IMR-90 (cell line): Measurements from ENCODE around the gene DNM3.

ENCODE experiments used
- BHLHE40 ChIP-seq: fragments of 150-350 bp; IDR thresholded peaks from 2 replicates; pipeline ENCODE4 v1.6.1; 2016; ENCODE audit warnings: mild to moderate bottlenecking, low read depth, low read length
- CEBPB ChIP-seq: IDR thresholded peaks from 2 replicates; pipeline ENCODE4 v1.6.1; 2012; ENCODE audit warnings: low read depth, low read length, improper control_type of control experiment
- CHD1 ChIP-seq: IDR thresholded peaks from 2 replicates; pipeline ENCODE4 v1.6.1; 2012; ENCODE audit warnings: low read depth, low read length, improper control_type of control experiment
- FOS ChIP-seq: fragments of 150-350 bp; IDR thresholded peaks from 2 replicates; pipeline ENCODE4 v1.6.1; 2016; ENCODE audit warnings: low read depth, low read length
- MAFK ChIP-seq: IDR thresholded peaks from 2 replicates; pipeline ENCODE4 v1.6.1; 2012; ENCODE audit warnings: low read depth, low read length, improper control_type of control experiment
- MAZ ChIP-seq: IDR thresholded peaks from 2 replicates; pipeline ENCODE4 v1.6.1; 2012; ENCODE audit warnings: low read depth, mild to moderate bottlenecking, low read length, improper control_type of control experiment, moderate library complexity, borderline replicate concordance
- NFE2L2 ChIP-seq: fragments of 150-350 bp; IDR thresholded peaks from 2 replicates; pipeline ENCODE4 v1.6.1; 2016; ENCODE audit warnings: low read depth, mild to moderate bottlenecking, low read length
- POLR2A ChIP-seq: IDR thresholded peaks from 2 replicates; pipeline ENCODE4 v1.6.1; 2012; ENCODE audit warnings: mild to moderate bottlenecking, low read depth, low read length
- RAD21 ChIP-seq: IDR thresholded peaks from 2 replicates; pipeline ENCODE4 v1.6.1; 2012; ENCODE audit warnings: low read length, improper control_type of control experiment
- RCOR1 ChIP-seq: IDR thresholded peaks from 2 replicates; pipeline ENCODE4 v1.6.1; 2012; ENCODE audit warnings: mild to moderate bottlenecking, low read length, improper control_type of control experiment; ENCODE audit not compliant: insufficient replicate concordance
- RFX5 ChIP-seq: IDR thresholded peaks from 2 replicates; pipeline ENCODE4 v1.8.0; 2012; ENCODE audit warnings: low read depth, mild to moderate bottlenecking, low read length, moderate library complexity
- SMC3 ChIP-seq: fragments of 150-350 bp; IDR thresholded peaks from 2 replicates; pipeline ENCODE4 v1.6.1; 2016; ENCODE audit warnings: low read depth, mild to moderate bottlenecking, antibody characterized with exemption, low read length, moderate library complexity
- TF ChIP-seq, protein P1 (sequence below): conservative IDR thresholded peaks from 2 replicates; pipeline ENCODE4 v1.5.1; 2012; ENCODE audit warnings: mild to moderate bottlenecking, low read depth, low read length, improper control_type of control experiment
- TF ChIP-seq, protein P2 (sequence below): fragments of 150-350 bp; IDR thresholded peaks from 2 replicates; pipeline ENCODE4 v1.6.1; 2017; ENCODE audit warnings: mild to moderate bottlenecking, antibody characterized with exemption, low read length, low read depth

- no peak for TF ChIP-seq RFX5
- TF ChIP-seq, protein P1, sequence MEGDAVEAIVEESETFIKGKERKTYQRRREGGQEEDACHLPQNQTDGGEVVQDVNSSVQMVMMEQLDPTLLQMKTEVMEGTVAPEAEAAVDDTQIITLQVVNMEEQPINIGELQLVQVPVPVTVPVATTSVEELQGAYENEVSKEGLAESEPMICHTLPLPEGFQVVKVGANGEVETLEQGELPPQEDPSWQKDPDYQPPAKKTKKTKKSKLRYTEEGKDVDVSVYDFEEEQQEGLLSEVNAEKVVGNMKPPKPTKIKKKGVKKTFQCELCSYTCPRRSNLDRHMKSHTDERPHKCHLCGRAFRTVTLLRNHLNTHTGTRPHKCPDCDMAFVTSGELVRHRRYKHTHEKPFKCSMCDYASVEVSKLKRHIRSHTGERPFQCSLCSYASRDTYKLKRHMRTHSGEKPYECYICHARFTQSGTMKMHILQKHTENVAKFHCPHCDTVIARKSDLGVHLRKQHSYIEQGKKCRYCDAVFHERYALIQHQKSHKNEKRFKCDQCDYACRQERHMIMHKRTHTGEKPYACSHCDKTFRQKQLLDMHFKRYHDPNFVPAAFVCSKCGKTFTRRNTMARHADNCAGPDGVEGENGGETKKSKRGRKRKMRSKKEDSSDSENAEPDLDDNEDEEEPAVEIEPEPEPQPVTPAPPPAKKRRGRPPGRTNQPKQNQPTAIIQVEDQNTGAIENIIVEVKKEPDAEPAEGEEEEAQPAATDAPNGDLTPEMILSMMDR: no peak
- no peak for TF ChIP-seq POLR2A
- TF ChIP-seq FOS: no peak
- no peak; the same call in 1 of the 2 replicates for TF ChIP-seq BHLHE40
- TF ChIP-seq NFE2L2: no peak
- no peak for TF ChIP-seq SMC3
- no peak for TF ChIP-seq MAFK
- no peak for TF ChIP-seq CEBPB
- no peak for TF ChIP-seq MAZ
- TF ChIP-seq CHD1: no peak
- no peak for TF ChIP-seq RAD21
- TF ChIP-seq, protein P2, sequence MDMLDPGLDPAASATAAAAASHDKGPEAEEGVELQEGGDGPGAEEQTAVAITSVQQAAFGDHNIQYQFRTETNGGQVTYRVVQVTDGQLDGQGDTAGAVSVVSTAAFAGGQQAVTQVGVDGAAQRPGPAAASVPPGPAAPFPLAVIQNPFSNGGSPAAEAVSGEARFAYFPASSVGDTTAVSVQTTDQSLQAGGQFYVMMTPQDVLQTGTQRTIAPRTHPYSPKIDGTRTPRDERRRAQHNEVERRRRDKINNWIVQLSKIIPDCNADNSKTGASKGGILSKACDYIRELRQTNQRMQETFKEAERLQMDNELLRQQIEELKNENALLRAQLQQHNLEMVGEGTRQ: no peak
- no peak for TF ChIP-seq RCOR1
Measured at GRCh38 chr1:172308577-172308976, 467.3 kb downstream of the DNM3 start.
